ENCODE results near the gene OTUD6A.

The OTUD6A gene

GRCh38 chrX:70062076-70062475, at the start of gene OTUD6A:
OTUD6A (plus strand) TSS chrX:70062457; CDS start chrX:70062525, 68 bp downstream.
- TF ChIP-seq GATA2 (IDR thresholded peaks at IDR 0.05; ENCODE audit: low read depth, low read length) (no peak), GATA3 (IDR thresholded peaks at IDR 0.05; ENCODE audit: low read depth, low read length) (no peak)

GRCh38 chrX:70012756-70013155, 49.5 kb upstream of the OTUD6A start:
- no peak for TF ChIP-seq GATA3 (IDR thresholded peaks at IDR 0.05; ENCODE audit: low read depth, low read length)
- TF ChIP-seq GATA2 (IDR thresholded peaks at IDR 0.05; ENCODE audit: low read depth, low read length), result no peak

- TF ChIP-seq GATA3 (IDR thresholded peaks at IDR 0.05; ENCODE audit: low read depth, low read length) (no peak), GATA2 (IDR thresholded peaks at IDR 0.05; ENCODE audit: low read depth, low read length) (no peak)
Observed at GRCh38 chrX:70013466-70014381, 48.5 kb upstream of the OTUD6A start.

- no peak for TF ChIP-seq GATA3 (IDR thresholded peaks at IDR 0.05; ENCODE audit: low read depth, low read length)
- no peak for TF ChIP-seq GATA2 (IDR thresholded peaks at IDR 0.05; ENCODE audit: low read depth, low read length)
Observed at GRCh38 chrX:70016513-70016912, 45.7 kb upstream of the OTUD6A start.

- TF ChIP-seq GATA3 (IDR thresholded peaks at IDR 0.05; ENCODE audit: low read depth, low read length) (no peak), GATA2 (IDR thresholded peaks at IDR 0.05; ENCODE audit: low read depth, low read length) (no peak)
Observed at GRCh38 chrX:70022616-70023015, 39.6 kb upstream of the OTUD6A start.

- no peak for TF ChIP-seq GATA2 (IDR thresholded peaks at IDR 0.05; ENCODE audit: low read depth, low read length)
- no peak for TF ChIP-seq GATA3 (IDR thresholded peaks at IDR 0.05; ENCODE audit: low read depth, low read length)
Observed at GRCh38 chrX:70025464-70025863, 36.8 kb upstream of the OTUD6A start.

- TF ChIP-seq GATA3 (IDR thresholded peaks at IDR 0.05; ENCODE audit: low read depth, low read length), result no peak
- no peak for TF ChIP-seq GATA2 (IDR thresholded peaks at IDR 0.05; ENCODE audit: low read depth, low read length)
Observed at GRCh38 chrX:70026112-70026850, 36.0 kb upstream of the OTUD6A start.

GRCh38 chrX:70026851-70027200, 35.4 kb upstream of the OTUD6A start:
- no peak for TF ChIP-seq GATA3 (IDR thresholded peaks at IDR 0.05; ENCODE audit: low read depth, low read length)
- TF ChIP-seq GATA2 (IDR thresholded peaks at IDR 0.05; ENCODE audit: low read depth, low read length), result no peak

- TF ChIP-seq GATA3 (IDR thresholded peaks at IDR 0.05; ENCODE audit: low read depth, low read length) (no peak), GATA2 (IDR thresholded peaks at IDR 0.05; ENCODE audit: low read depth, low read length) (no peak)
Observed at GRCh38 chrX:70029863-70030262, 32.4 kb upstream of the OTUD6A start.

GRCh38 chrX:70030301-70030767, 31.9 kb upstream of the OTUD6A start:
- no peak for TF ChIP-seq GATA2 (IDR thresholded peaks at IDR 0.05; ENCODE audit: low read depth, low read length)
- TF ChIP-seq GATA3 (IDR thresholded peaks at IDR 0.05; ENCODE audit: low read depth, low read length), result no peak

- no peak for TF ChIP-seq GATA3 (IDR thresholded peaks at IDR 0.05; ENCODE audit: low read depth, low read length)
Observed at GRCh38 chrX:70032792-70033191, 29.5 kb upstream of the OTUD6A start.

- no peak for TF ChIP-seq GATA3 (IDR thresholded peaks at IDR 0.05; ENCODE audit: low read depth, low read length)
- TF ChIP-seq GATA2 (IDR thresholded peaks at IDR 0.05; ENCODE audit: low read depth, low read length), result no peak
Observed at GRCh38 chrX:70033348-70034051, 28.8 kb upstream of the OTUD6A start.

GRCh38 chrX:70034646-70035045, 27.6 kb upstream of the OTUD6A start:
- TF ChIP-seq GATA2 (IDR thresholded peaks at IDR 0.05; ENCODE audit: low read depth, low read length), result no peak
- TF ChIP-seq GATA3 (IDR thresholded peaks at IDR 0.05; ENCODE audit: low read depth, low read length), result no peak

GRCh38 chrX:70038515-70038914, 23.7 kb upstream of the OTUD6A start:
- TF ChIP-seq GATA2 (IDR thresholded peaks at IDR 0.05; ENCODE audit: low read depth, low read length) (no peak), GATA3 (IDR thresholded peaks at IDR 0.05; ENCODE audit: low read depth, low read length) (no peak)

Measured in SH-SY5Y (cell line).